ENCODE measurements around the gene PKP3. TPM values are rescaled to one million over a fixed set of nuclear protein-coding genes. Genes with fewer than 3 reads are reported as not detected.

Gene PKP3
- total and polyA plus RNA-seq, 2 donors (not counting 1 experiment from before 2014, with no cell fraction given), result 0.78 TPM; not detected in 1

GRCh38 chr11:371716-372590 is 22.1 kb upstream of the PKP3 start:
- Histone ChIP-seq H3K27ac (ENCODE audit: low read length in 2 of 2) (no peak overlapping the region), H3K79me2 (ENCODE audit: control insufficient read depth, insufficient read depth, low read length) (no peaks in the 10 kb centered on the region), H3K9ac (ENCODE audit: low read length) (no peak overlapping the region), H4K20me1 (ENCODE audit: control insufficient read depth, insufficient read depth, low read length, poor library complexity, severe bottlenecking) (no peaks in the 10 kb centered on the region), H3K4me1 (ENCODE audit: control insufficient read depth in 2 of 2, insufficient read depth in 2 of 2, low read length in 2 of 2) (peaks cover 8 to 9% of the 10 kb centered on the region in 2 donors), H3K36me3 (replicated peaks in 1 of 2; ENCODE audit: control extremely low read depth in 1 of 2, control insufficient read depth in 1 of 2, extremely low read depth in 1 of 2, insufficient read depth in 2 of 2, low read length in 1 of 2) (no peaks in the 10 kb centered on the region), H3K9me3 (ENCODE audit: control extremely low read depth in 1 of 3, control insufficient read depth in 2 of 3, insufficient read depth in 1 of 3, low read length in 2 of 3) (peaks cover 0 to 4% (median 0%) of the 10 kb centered on the region in 3 donors), H3K4me2 (replicated peaks; ENCODE audit: low read depth, low read length, poor library complexity, severe bottlenecking) (no peak overlapping the region), H3K27me3 (replicated peaks in 1 of 4; ENCODE audit: control extremely low read depth in 1 of 4, control insufficient read depth in 3 of 4, insufficient read depth in 4 of 4, low read length in 3 of 4) (peaks cover 0 to 40% (median 19%) of the 10 kb centered on the region in 4 experiments), H3K4me3 (ENCODE audit: control extremely low read depth in 1 of 5, extremely low read depth in 1 of 5, insufficient read depth in 1 of 5, low read depth in 2 of 5, low read length in 4 of 5) (no peak overlapping the region), H2AFZ (ENCODE audit: insufficient read depth, low read depth, low read length, poor library complexity, severe bottlenecking) (no peak overlapping the region)
- no peak for DNase-seq
- intact Hi-C loops (cut with micrococcal nuclease), result no loop called here
- Mint-ChIP-seq H3K4me1 (peaks cover 14% of the 10 kb centered on the region), H3K4me3 (no peak overlapping the region), H3K27me3 (peaks cover 30% of the 10 kb centered on the region), H3K9me3 (ENCODE audit: insufficient read depth) (no peaks in the 10 kb centered on the region), H3K27ac (no peak overlapping the region)
- ATAC-seq (ENCODE audit: low read depth), result no peak
- 90% methylated on average over 19 of the region's 19 CpGs for WGBS (ENCODE audit: insufficient coverage)
- ChIA-PET CTCF (no interaction called here), POLR2A (no interaction called here)
- TF ChIP-seq CTCF (IDR thresholded peaks at IDR 0.05) (no peak), EZH2 (IDR thresholded peaks at IDR 0.05; ENCODE audit: borderline replicate concordance, insufficient read depth, low read depth, low read length, poor library complexity, severe bottlenecking) (no peak)
